GM23338 (cell line): ENCODE data around the gene MARK3. TPM values are rescaled to one million over a fixed set of nuclear protein-coding genes. Genes with fewer than 3 reads are reported as not detected.

Experiments
- ATAC-seq: fragments of 200-7000 bp; cut with Tn5 transposase; 3 replicates; pipeline ENCODE4 v1.9.1; 2020
- DNase-seq: peaks from one replicate; pipeline ENCODE4 v3.0.0-alpha.2; 2015; ENCODE audit warnings: low spot score
- H2AFZ ChIP-seq: fragments of 200-600 bp; sonication (generic); 2 replicates; pipeline ENCODE4 v1.8.0; 2016; ENCODE audit warnings: antibody characterized with exemption, mild to moderate bottlenecking, moderate library complexity
- H3F3A ChIP-seq: fragments of 200-600 bp; sonication (generic); replicated peaks from 2 replicates; pipeline ENCODE4 v1.8.0; 2017; ENCODE audit warnings: antibody characterized with exemption, mixed run types, low read depth
- H3K27ac ChIP-seq: fragments of 200-600 bp; sonication (generic); 2 replicates; pipeline ENCODE4 v1.6.1; 2016; ENCODE audit warnings: low read depth
- H3K27me3 ChIP-seq: fragments of 200-600 bp; sonication (generic); 2 replicates; pipeline ENCODE4 v1.8.0; 2016; ENCODE audit warnings: mild to moderate bottlenecking, mixed run types, moderate library complexity; ENCODE audit not compliant: insufficient read depth
- H3K36me3 ChIP-seq: fragments of 200-600 bp; sonication (generic); 2 replicates; pipeline ENCODE4 v1.8.0; 2016; ENCODE audit warnings: mild to moderate bottlenecking; ENCODE audit not compliant: insufficient read depth
- H3K4me1 ChIP-seq: fragments of 200-600 bp; sonication (generic); 2 replicates; pipeline ENCODE4 v1.8.0; 2016; ENCODE audit warnings: mild to moderate bottlenecking, moderate library complexity; ENCODE audit not compliant: insufficient read depth
- H3K4me2 ChIP-seq: fragments of 200-600 bp; sonication (generic); 2 replicates; pipeline ENCODE4 v1.7.1; 2017; ENCODE audit warnings: mixed run types
- H3K4me3 ChIP-seq: fragments of 200-600 bp; sonication (generic); 2 replicates; pipeline ENCODE4 v1.6.1; 2016; ENCODE audit warnings: mixed run types
- H3K79me2 ChIP-seq: fragments of 200-600 bp; sonication (generic); replicated peaks from 2 replicates; pipeline ENCODE4 v1.8.0; 2017; ENCODE audit warnings: mild to moderate bottlenecking; ENCODE audit not compliant: insufficient read depth
- H3K9me2 ChIP-seq: fragments of 200-600 bp; sonication (generic); 2 replicates; pipeline ENCODE4 v1.8.0; 2017; ENCODE audit not compliant: insufficient read depth
- H4K20me1 ChIP-seq: fragments of 200-600 bp; sonication (generic); replicated peaks from 2 replicates; pipeline ENCODE4 v1.8.0; 2017; ENCODE audit warnings: mild to moderate bottlenecking; ENCODE audit not compliant: insufficient read depth
- H3K27ac Mint-ChIP-seq: 2 replicates; pipeline ENCODE4 v1.8.0; 2020; ENCODE audit warnings: inconsistent platforms, mild to moderate bottlenecking, moderate library complexity, mixed read lengths
- H3K27me3 Mint-ChIP-seq: 3 replicates; pipeline ENCODE4 v1.8.0; 2022; ENCODE audit warnings: low read depth, mild to moderate bottlenecking, moderate library complexity, mixed read lengths, inconsistent platforms; ENCODE audit not compliant: insufficient read depth, poor library complexity
- H3K36me3 Mint-ChIP-seq: 3 replicates; pipeline ENCODE4 v1.8.0; 2021; ENCODE audit warnings: low read depth, mild to moderate bottlenecking, inconsistent platforms, moderate library complexity, mixed read lengths
- H3K4me1 Mint-ChIP-seq: 3 replicates; pipeline ENCODE4 v1.8.0; 2020; ENCODE audit warnings: mild to moderate bottlenecking, inconsistent platforms, mixed read lengths
- H3K4me3 Mint-ChIP-seq: 3 replicates; pipeline ENCODE4 v1.8.0; 2021; ENCODE audit warnings: moderate library complexity, mild to moderate bottlenecking, inconsistent platforms, mixed read lengths
- H3K9me3 Mint-ChIP-seq: 3 replicates; pipeline ENCODE4 v1.8.0; 2020; ENCODE audit warnings: moderate library complexity, mild to moderate bottlenecking, inconsistent platforms, mixed read lengths
- CREB1 ChIP-seq: fragments of 250-450 bp; sonication (Bioruptor Pico); IDR thresholded peaks from 2 replicates; pipeline ENCODE4 v1.5.0; 2020; ENCODE audit warnings: low read depth, mild to moderate bottlenecking, moderate library complexity
- EZH2 ChIP-seq: fragments of 200-600 bp; sonication (generic); IDR thresholded peaks from one replicate; pipeline ENCODE4 v1.8.0; 2017; ENCODE audit warnings: antibody characterized with exemption, mild to moderate bottlenecking, low read depth; ENCODE audit not compliant: unreplicated experiment
- EZH2phosphoT487 ChIP-seq: fragments of 200-600 bp; sonication (generic); IDR thresholded peaks from one replicate; pipeline ENCODE4 v1.8.1; 2018; ENCODE audit warnings: antibody characterized with exemption; ENCODE audit not compliant: unreplicated experiment
- JUNB ChIP-seq: IDR thresholded peaks from one replicate; pipeline ENCODE4 v1.6.1; 2016; ENCODE audit warnings: antibody characterized with exemption; ENCODE audit not compliant: unreplicated experiment
- NANOG ChIP-seq: IDR thresholded peaks from 2 replicates; pipeline ENCODE4 v1.6.1; 2016; ENCODE audit warnings: antibody characterized with exemption, borderline replicate concordance
- POLR2AphosphoS5 ChIP-seq: IDR thresholded peaks from 2 replicates; pipeline ENCODE4 v1.6.1; 2016; ENCODE audit warnings: antibody characterized with exemption, low read depth
- ZNF114 ChIP-seq: fragments of 250-450 bp; sonication (Bioruptor Pico); IDR thresholded peaks from 2 replicates; pipeline ENCODE4 v1.5.0; 2020; ENCODE audit warnings: mild to moderate bottlenecking, moderate library complexity
- ZNF331 ChIP-seq: fragments of 250-450 bp; sonication (Bioruptor Pico); IDR thresholded peaks from 2 replicates; pipeline ENCODE4 v1.5.0; 2020; ENCODE audit warnings: low read depth, mild to moderate bottlenecking, moderate library complexity
- ZNF462 ChIP-seq: fragments of 250-450 bp; sonication (Bioruptor Pico); IDR thresholded peaks from 2 replicates; pipeline ENCODE4 v1.5.0; 2020; ENCODE audit warnings: mild to moderate bottlenecking, moderate library complexity
- polyA plus RNA-seq: library from polyadenylated mRNA; unstranded; fragments of >200 nt; fragmentation: Nextera tagmentation; extraction: Ambion mirVana; gene quantifications from 2 replicates; pipeline ENCODE4 v1.2.1, GENCODE V29; 2016
- total RNA-seq: library from RNA; depleted of rRNA; stranded (reverse); fragments of >200 nt; shearing (Covaris generic); gene quantifications from 2 replicates; pipeline ENCODE4 v1.2.3, GENCODE V29; 2014

The MARK3 gene
- total and polyA plus RNA-seq, 2 experiments from 2014 or later, result 45.9 to 69.7 TPM

- TF ChIP-seq ZNF462 (CRISPR knock-in tag) (no peak), POLR2AphosphoS5 (no peak), NANOG (no peak), JUNB (no peak), CREB1 (CRISPR knock-in tag) (no peak)
Measured at GRCh38 chr14:103404032-103404918, 19.1 kb downstream of the MARK3 start (continued).

- H3K27me3 ChIP-seq, result no peaks in the 10 kb centered on the region
- no peak overlapping the region for H3K4me3 ChIP-seq
- Mint-ChIP-seq H3K27ac (no peak overlapping the region), H3K9me3 (no peaks in the 10 kb centered on the region), H3K4me1 (peaks cover 41% of the 10 kb centered on the region), H3K27me3 (peaks cover 4% of the 10 kb centered on the region), H3K36me3 (peaks cover 25% of the 10 kb centered on the region), H3K4me3 (no peak overlapping the region)
- no peaks in the 10 kb centered on the region; the same call in 1 of the 2 replicates for H3F3A ChIP-seq
- H3K9me2 ChIP-seq, result no peaks in the 10 kb centered on the region
- peaks cover 32% of the 10 kb centered on the region for H3K4me1 ChIP-seq
- ATAC-seq (no peak), DNase-seq (no peak)
- H3K27ac ChIP-seq, result no peak overlapping the region
- H3K36me3 ChIP-seq, result no peaks in the 10 kb centered on the region
- H3K4me2 ChIP-seq, result no peak overlapping the region
- peaks cover 86% of the 10 kb centered on the region for H3K79me2 ChIP-seq
- H2AFZ ChIP-seq, result no peak overlapping the region
- H4K20me1 ChIP-seq, result peaks cover 25% of the 10 kb centered on the region
- TF ChIP-seq CREB1 (CRISPR knock-in tag) (no peak), ZNF331 (CRISPR knock-in tag) (no peak), JUNB (no peak), ZNF462 (CRISPR knock-in tag) (no peak), ZNF114 (CRISPR knock-in tag) (no peak), EZH2 (no peak), EZH2phosphoT487 (no peak)
Measured at GRCh38 chr14:103404920-103405319, 19.7 kb downstream of the MARK3 start.
